SK-N-SH (cell line): Measurements from ENCODE around the gene TAS1R1. TPM values are rescaled to one million over a fixed set of nuclear protein-coding genes. Genes with fewer than 3 reads are reported as not detected.

Source experiments
- CTCF ChIA-PET: fragments of 300-600, 350-600 bp; formaldehyde crosslinking; extraction: SDS; loops from one replicate; lab custom pipeline; 2021; lab: Yijun Ruan, JAX
- POLR2A ChIA-PET: fragments of 350-600 bp; sonication (Branson Sonifier 250); formaldehyde crosslinking; extraction: SDS; loops from one replicate; lab custom pipeline; 2020; ENCODE audit warnings: antibody characterized with exemption, inconsistent platforms; lab: Yijun Ruan, JAX
- DNase-seq: peaks from one replicate; pipeline ENCODE4 v3.0.0; 2012
- H2AFZ ChIP-seq: fragments of 200-600 bp; sonication (generic); 2 replicates; pipeline ENCODE4 v1.8.1; 2016; ENCODE audit warnings: antibody characterized with exemption, mild to moderate bottlenecking, low read depth
- H3F3A ChIP-seq: fragments of 200-600 bp; sonication (generic); replicated peaks from 2 replicates; pipeline ENCODE3; 2016; ENCODE audit warnings: antibody characterized with exemption, mild to moderate bottlenecking; ENCODE audit not compliant: insufficient read depth
- H3K27ac ChIP-seq, 2 experiments: fragments of 200-500 bp in 1 of 2; fragments of 200-600 bp in 1 of 2; sonication (Bioruptor generic) in 1 of 2; sonication (generic), shearing (Covaris generic) in 1 of 2; 2 replicates each; pipeline versions ENCODE4 v1.5.1 to v1.6.1; 2014 to 2016; ENCODE audit warnings: low read depth in 2 of 2, inconsistent platforms in 1 of 2, low read length in 1 of 2, mild to moderate bottlenecking in 1 of 2, mixed read lengths in 1 of 2
- H3K27me3 ChIP-seq: fragments of 200-600 bp; sonication (generic), shearing (Covaris generic); 2 replicates; pipeline ENCODE4 v1.6.1; 2016; ENCODE audit warnings: mixed run types; ENCODE audit not compliant: insufficient read depth
- H3K36me3 ChIP-seq, 2 experiments: fragments of 200-500 bp in 1 of 2; fragments of 200-600 bp in 1 of 2; sonication (Bioruptor generic) in 1 of 2; sonication (generic) in 1 of 2; replicated peaks in 1 of 2; 2 replicates each; pipeline versions ENCODE3 to v1.5.1; 2014 to 2016; ENCODE audit warnings: low read length in 1 of 2, mild to moderate bottlenecking in 1 of 2; ENCODE audit not compliant: insufficient read depth in 2 of 2, control insufficient read depth in 1 of 2
- H3K4me1 ChIP-seq, 2 experiments: fragments of 200-500 bp in 1 of 2; fragments of 200-600 bp in 1 of 2; sonication (Bioruptor generic) in 1 of 2; sonication (generic), shearing (Covaris generic) in 1 of 2; 2 replicates each; pipeline versions ENCODE4 v1.5.1 to v1.6.1; 2014 to 2016; ENCODE audit warnings: low read depth in 1 of 2, low read length in 1 of 2, mixed run types in 1 of 2; ENCODE audit not compliant: insufficient read depth in 2 of 2, control insufficient read depth in 1 of 2
- H3K4me2 ChIP-seq: fragments of 200-600 bp; sonication (generic), shearing (Covaris generic); 2 replicates; pipeline ENCODE4 v1.6.1; 2017; ENCODE audit warnings: mixed run types
- H3K4me3 ChIP-seq, 2 experiments: fragments of 200-500 bp in 1 of 2; fragments of 200-600 bp in 1 of 2; sonication (Bioruptor generic) in 1 of 2; sonication (generic), shearing (Covaris generic) in 1 of 2; 2 replicates each; pipeline versions ENCODE4 v1.5.1 to v1.8.1; 2014 to 2016; ENCODE audit warnings: low read depth in 2 of 2, inconsistent platforms in 1 of 2, low read length in 1 of 2, mild to moderate bottlenecking in 1 of 2, mixed read lengths in 1 of 2, moderate library complexity in 1 of 2
- H3K79me2 ChIP-seq: fragments of 200-600 bp; sonication (generic); 2 replicates; pipeline ENCODE4 v1.8.1; 2017; ENCODE audit warnings: mild to moderate bottlenecking; ENCODE audit not compliant: insufficient read depth
- H3K9ac ChIP-seq: fragments of 200-600 bp; sonication (generic); 2 replicates; pipeline ENCODE4 v1.6.1; 2017; ENCODE audit warnings: mixed run types
- H3K9me2 ChIP-seq: fragments of 200-600 bp; sonication (generic); 2 replicates; pipeline ENCODE4 v1.6.1; 2017; ENCODE audit warnings: mixed run types
- H3K9me3 ChIP-seq: fragments of 200-600 bp; sonication (generic); 2 replicates; pipeline ENCODE4 v1.6.1; 2017; ENCODE audit warnings: mixed run types, mild to moderate bottlenecking, moderate library complexity
- H4K20me1 ChIP-seq: fragments of 200-600 bp; sonication (generic); 2 replicates; pipeline ENCODE4 v1.6.1; 2017; ENCODE audit warnings: mild to moderate bottlenecking, mixed run types; ENCODE audit not compliant: insufficient read depth
- CHD2 ChIP-seq: fragments of 150-350 bp; IDR thresholded peaks from 2 replicates; pipeline ENCODE4 v1.6.1; 2018; ENCODE audit warnings: low read length; ENCODE audit not compliant: partially characterized antibody
- CTCF ChIP-seq: fragments of 200-600 bp; sonication (generic); IDR thresholded peaks from 2 replicates; pipeline ENCODE4 v1.6.1; 2017; ENCODE audit warnings: antibody characterized with exemption, mild to moderate bottlenecking, moderate library complexity
- EP300 ChIP-seq, 2 experiments: IDR thresholded peaks; 2 replicates each; pipeline versions ENCODE4 v1.4.0 to v1.6.1; 2012; ENCODE audit warnings: borderline replicate concordance in 1 of 2, low read depth in 1 of 2, low read length in 1 of 2
- GATA2 ChIP-seq: sonication (generic); formaldehyde crosslinking; IDR thresholded peaks from 2 replicates; pipeline ENCODE4 v1.5.0; 2020; ENCODE audit warnings: mild to moderate bottlenecking, missing genetic modification reagents
- MXI1 ChIP-seq: IDR thresholded peaks from 2 replicates; pipeline ENCODE4 v1.6.1; 2012; ENCODE audit warnings: mild to moderate bottlenecking, low read depth, low read length, improper control_type of control experiment
- RAD21 ChIP-seq: IDR thresholded peaks from 2 replicates; pipeline ENCODE4 v1.6.1; 2012; ENCODE audit warnings: mild to moderate bottlenecking, low read length
- RCOR1 ChIP-seq: fragments of 150-350 bp; IDR thresholded peaks from 2 replicates; pipeline ENCODE4 v1.6.1; 2017; ENCODE audit warnings: antibody characterized with exemption, low read length
- RXRA ChIP-seq: IDR thresholded peaks from 2 replicates; pipeline ENCODE4 v1.4.0; 2012; ENCODE audit warnings: low read depth, mild to moderate bottlenecking, borderline replicate concordance
- TAF1 ChIP-seq: IDR thresholded peaks from 2 replicates; pipeline ENCODE4 v1.6.1; 2012; ENCODE audit warnings: low read depth, mild to moderate bottlenecking, low read length, moderate library complexity, borderline replicate concordance
- USF1 ChIP-seq: IDR thresholded peaks from 2 replicates; pipeline ENCODE4 v1.4.0; 2012; ENCODE audit warnings: low read depth, borderline replicate concordance
- USF2 ChIP-seq: fragments of 150-350 bp; IDR thresholded peaks from 2 replicates; pipeline ENCODE4 v1.6.1; 2017; ENCODE audit warnings: antibody characterized with exemption, low read length, low read depth, borderline replicate concordance
- WGBS: methylation state at CpG from one replicate; pipeline ENCODE4 v1.1.6; 2017; ENCODE audit warnings: low lambda C conversion rate; 5-methylcytosine and 5-hydroxymethylcytosine counted together
- polyA plus RNA-seq, 3 experiments: library from polyadenylated mRNA; depleted of rRNA; stranded (reverse); fragments of >200 nt; gene quantifications; 2 replicates each; pipeline ENCODE4 v1.2.3, GENCODE V29; 2012

The TAS1R1 gene
- polyA plus RNA-seq, 1 of the 3 experiments (the other 2 are of a cell fraction), result not detected

- no peak for TF ChIP-seq CTCF
- TF ChIP-seq CHD2, result no peak
- no peak for TF ChIP-seq MXI1
Measured at GRCh38 chr1:6588128-6588892, 33.2 kb downstream of the TAS1R1 start (continued).

GRCh38 chr1:6588893-6589520 is 33.9 kb downstream of the TAS1R1 start:
- TF ChIP-seq TAF1 (no peak), RXRA (no peak), GATA2 (CRISPR knock-in tag) (no peak), USF2 (no peak), EP300 (IDR thresholded peaks at IDR 0.05; ENCODE audit: borderline replicate concordance in 1 of 2, low read depth in 1 of 2, low read length in 1 of 2) (no peak), CTCF (no peak), USF1 (no peak), RCOR1 (no peak), CHD2 (no peak), RAD21 (no peak)
- Histone ChIP-seq H2AFZ (no peak overlapping the region), H4K20me1 (no peaks in the 10 kb centered on the region), H3K27ac (no peak overlapping the region), H3K9me3 (no peaks in the 10 kb centered on the region), H3K4me2 (no peak overlapping the region), H3K79me2 (peaks cover 3% of the 10 kb centered on the region; the same call in 1 of the 2 replicates), H3K9ac (no peak overlapping the region), H3K36me3 (peaks cover 0 to 42% of the 10 kb centered on the region in 2 experiments), H3K4me1 (no peaks in the 10 kb centered on the region), H3K27me3 (no peaks in the 10 kb centered on the region), H3K9me2 (no peaks in the 10 kb centered on the region), H3K4me3 (no peak overlapping the region), H3F3A (no peaks in the 10 kb centered on the region)
- CTCF ChIA-PET, result interaction anchor here (0.7 to 1.5 kb wide), 5 partner anchors 8 to 103 kb away, joined by 3 read pairs; partner anchors contain the start of genes KLHL21 and NOL9
- POLR2A ChIA-PET, result interaction anchor here (1.5 kb wide), 1 partner anchor 9 kb away, joined by 5 read pairs; the partner anchor contains the start of gene ZBTB48
- no peak for DNase-seq
- WGBS, result 92% methylated on average over 16 of the region's 24 CpGs
